OCI-LY7 (cell line): ENCODE results near the gene VDR.

Source experiments
- EZH2phosphoT487 ChIP-seq: fragments of 200-600 bp; sonication (generic); IDR thresholded peaks from 2 replicates; pipeline ENCODE4 v1.6.1; 2018; ENCODE audit warnings: low read depth, borderline replicate concordance, mild to moderate bottlenecking, mixed run types, antibody characterized with exemption, low read length, moderate library complexity, mixed read lengths
- TF ChIP-seq, protein P1 (sequence below): fragments of 200-600 bp; sonication (generic); conservative IDR thresholded peaks from 2 replicates; pipeline ENCODE4 v1.5.1; 2014; ENCODE audit warnings: mild to moderate bottlenecking, antibody characterized with exemption, low read length, moderate library complexity, mixed read lengths

DNA sequence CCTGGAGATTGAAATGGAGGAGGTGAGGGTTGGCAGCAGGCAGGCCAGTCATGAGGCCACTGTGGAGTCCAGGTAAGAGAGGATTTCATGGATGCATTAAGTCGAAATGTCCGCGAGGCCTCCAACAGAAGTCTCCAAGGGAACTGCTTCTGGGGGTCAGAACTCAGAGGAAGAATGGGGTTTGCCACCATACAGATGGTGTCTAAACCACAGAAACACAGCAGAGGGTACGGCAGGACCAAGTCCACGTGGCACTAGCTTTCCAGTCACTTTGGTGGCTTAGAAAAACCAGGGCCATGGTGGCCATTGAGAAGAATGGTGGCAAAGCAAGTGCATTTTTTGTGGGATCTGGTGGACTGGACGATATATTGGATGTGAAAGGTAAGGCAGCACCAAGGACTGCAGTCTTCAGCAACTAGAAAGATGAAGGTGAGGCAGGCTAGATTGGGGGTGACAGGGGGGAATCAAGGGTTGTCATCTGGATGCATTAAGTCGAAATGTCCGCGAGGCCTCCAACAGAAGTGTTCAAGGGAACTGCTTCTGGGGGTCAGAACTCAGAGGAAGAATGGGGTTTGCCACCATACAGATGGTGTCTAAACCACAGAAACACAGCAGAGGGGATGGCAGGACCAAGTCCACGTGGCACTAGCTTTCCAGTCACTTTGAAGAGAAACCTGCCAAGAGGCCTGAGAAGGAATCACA is 36.1 kb upstream of the VDR start:
- TF ChIP-seq, protein P1, sequence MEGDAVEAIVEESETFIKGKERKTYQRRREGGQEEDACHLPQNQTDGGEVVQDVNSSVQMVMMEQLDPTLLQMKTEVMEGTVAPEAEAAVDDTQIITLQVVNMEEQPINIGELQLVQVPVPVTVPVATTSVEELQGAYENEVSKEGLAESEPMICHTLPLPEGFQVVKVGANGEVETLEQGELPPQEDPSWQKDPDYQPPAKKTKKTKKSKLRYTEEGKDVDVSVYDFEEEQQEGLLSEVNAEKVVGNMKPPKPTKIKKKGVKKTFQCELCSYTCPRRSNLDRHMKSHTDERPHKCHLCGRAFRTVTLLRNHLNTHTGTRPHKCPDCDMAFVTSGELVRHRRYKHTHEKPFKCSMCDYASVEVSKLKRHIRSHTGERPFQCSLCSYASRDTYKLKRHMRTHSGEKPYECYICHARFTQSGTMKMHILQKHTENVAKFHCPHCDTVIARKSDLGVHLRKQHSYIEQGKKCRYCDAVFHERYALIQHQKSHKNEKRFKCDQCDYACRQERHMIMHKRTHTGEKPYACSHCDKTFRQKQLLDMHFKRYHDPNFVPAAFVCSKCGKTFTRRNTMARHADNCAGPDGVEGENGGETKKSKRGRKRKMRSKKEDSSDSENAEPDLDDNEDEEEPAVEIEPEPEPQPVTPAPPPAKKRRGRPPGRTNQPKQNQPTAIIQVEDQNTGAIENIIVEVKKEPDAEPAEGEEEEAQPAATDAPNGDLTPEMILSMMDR, result no peak
- TF ChIP-seq EZH2phosphoT487, result no peak
